Heart left ventricle (tissue), 16 donors: Measurements from ENCODE around the gene CCM2. TPM values are rescaled to one million over a fixed set of nuclear protein-coding genes. Genes with fewer than 3 reads are reported as not detected.
A peak's percentile ranks its signal among the peaks of the same experiment; 100 is the strongest.

Source experiments
- ATAC-seq, 4 donors: fragments of 200-7000 bp; cut with Tn5 transposase; one replicate each; pipeline ENCODE4 v1.9.1; 2020 to 2022; ENCODE audit warnings: moderate library complexity in 4 of 4, mild to moderate bottlenecking in 3 of 4, moderate number of reproducible peaks in 1 of 4
- DNase-seq, 5 donors: peaks; one replicate each; pipeline ENCODE4 v3.0.0-alpha.2; 2020
- H3K27ac ChIP-seq, 12 donors: fragments of 200-600 bp; sonication (generic) in 4 of 12; one replicate each; pipeline versions ENCODE4 v1.5.0 to v1.8.0; 2016 to 2022; ENCODE audit warnings: mild to moderate bottlenecking in 2 of 12
- H3K27me3 ChIP-seq, 9 donors: fragments of 200-600 bp; sonication (generic) in 2 of 9; one replicate each; pipeline versions ENCODE4 v1.5.1 to v1.8.0; 2016 to 2022; ENCODE audit warnings: mild to moderate bottlenecking in 3 of 9
- H3K36me3 ChIP-seq, 9 donors: fragments of 200-600 bp; sonication (generic) in 2 of 9; one replicate each; pipeline versions ENCODE4 v1.5.0 to v1.8.0; 2018 to 2022; ENCODE audit warnings: mild to moderate bottlenecking in 2 of 9
- H3K4me1 ChIP-seq, 12 donors: fragments of 200-600 bp; sonication (generic) in 4 of 12; one replicate each; pipeline versions ENCODE4 v1.5.0 to v1.8.0; 2016 to 2022; ENCODE audit warnings: mild to moderate bottlenecking in 3 of 12
- H3K4me3 ChIP-seq, 12 donors: fragments of 200-600 bp; sonication (generic) in 4 of 12; one replicate each; pipeline versions ENCODE4 v1.5.0 to v1.8.0; 2017 to 2022; ENCODE audit warnings: mild to moderate bottlenecking in 9 of 12, moderate library complexity in 4 of 12
- H3K9me3 ChIP-seq, 12 donors: fragments of 200-600 bp; sonication (generic) in 4 of 12; one replicate each; pipeline versions ENCODE4 v1.5.0 to v1.8.0; 2016 to 2022; ENCODE audit warnings: mild to moderate bottlenecking in 1 of 12
- CTCF ChIP-seq, 12 donors: fragments of 200-600 bp; sonication (generic) in 4 of 12; IDR thresholded peaks; one replicate each; pipeline versions ENCODE4 v1.5.0 to v1.8.0; 2018 to 2022; ENCODE audit warnings: antibody characterized with exemption in 12 of 12, mild to moderate bottlenecking in 5 of 12
- POLR2A ChIP-seq, 2 donors: fragments of 450-650 bp; IDR thresholded peaks; one replicate each; pipeline ENCODE4 v1.6.1; 2017; ENCODE audit warnings: antibody characterized with exemption in 2 of 2, mild to moderate bottlenecking in 2 of 2, moderate library complexity in 2 of 2
- WGBS, 4 donors: extraction: QIAGEN DNeasy Blood & Tissue Kit in 2 of 4; methylation state at CpG; one replicate each; pipeline versions ENCODE4 v1.1.5 to v1.1.7; 2013 to 2018; 5-methylcytosine and 5-hydroxymethylcytosine counted together
- intact Hi-C, 10 donors: fragments of 100-400 bp; cut with DNase I; formaldehyde crosslinking; loops; one replicate each; pipeline versions ENCODE4 v1.11.1 to v1.14.2; 2022
- polyA plus RNA-seq, 2 donors: library from polyadenylated mRNA; stranded (reverse); fragments of 200-250 nt; gene quantifications; one replicate each; pipeline ENCODE4 v1.2.3, GENCODE V29; 2013
- total RNA-seq, 9 donors: library from RNA; depleted of rRNA in 2 of 9; stranded (reverse); fragments of >200 nt in 2 of 9; fragmentation: NEBNext Ultra II Directional in 3 of 9; extraction: Animal tissue kit (Norgen Biotek cat#: 25700) in 3 of 9; gene quantifications; one replicate each; pipeline versions ENCODE4 v1.1.0 to v1.2.4, GENCODE V29; 2016 to 2023
- donor health status: ischemic (EF 13 %, LVEDD 7.1; RV severe dilation, severe dysfunction).
- donor health status: healthy with polysubstance abuse.
- donor health status: DM: no; HTN: yes; CAD: no.
- donor health status: DM: no; HTN: no; CAD: no.
- donor health status: ischemic (EF 25% LVEDD 6.9; RV normal size, moderate dysfunction).
- donor health status: ischemic (EF 25% LVEDD 5.7; RV mildly dilated, moderate dysfunction).
- donor health status: healthy.
- donor health status: DM: yes; HTN: yes; CAD: no.
- donor health status: ischemic (EF 35%, LVEDD 5.7; RV mildly dilated, moderate dysfunction).
- donor health status: nonischemic (EF 11% LVEDD 7.7; RV severe dilation, severe dysfunction).
- donor health status: DM: yes; HTN: yes; CAD: no.
- donor health status: PGD.
- donor health status: ischemic (EF 29% LVEDD 5.4; RV normal size, mild dysfunction).
- donor health status: nonischemic (EF 23%, LVEDD 6.1; RV moderate dilation, normal function).

CCM2 gene
- total and polyA plus RNA-seq, 11 donors = 24.7 to 68.2 (median 35.3) TPM

DNA sequence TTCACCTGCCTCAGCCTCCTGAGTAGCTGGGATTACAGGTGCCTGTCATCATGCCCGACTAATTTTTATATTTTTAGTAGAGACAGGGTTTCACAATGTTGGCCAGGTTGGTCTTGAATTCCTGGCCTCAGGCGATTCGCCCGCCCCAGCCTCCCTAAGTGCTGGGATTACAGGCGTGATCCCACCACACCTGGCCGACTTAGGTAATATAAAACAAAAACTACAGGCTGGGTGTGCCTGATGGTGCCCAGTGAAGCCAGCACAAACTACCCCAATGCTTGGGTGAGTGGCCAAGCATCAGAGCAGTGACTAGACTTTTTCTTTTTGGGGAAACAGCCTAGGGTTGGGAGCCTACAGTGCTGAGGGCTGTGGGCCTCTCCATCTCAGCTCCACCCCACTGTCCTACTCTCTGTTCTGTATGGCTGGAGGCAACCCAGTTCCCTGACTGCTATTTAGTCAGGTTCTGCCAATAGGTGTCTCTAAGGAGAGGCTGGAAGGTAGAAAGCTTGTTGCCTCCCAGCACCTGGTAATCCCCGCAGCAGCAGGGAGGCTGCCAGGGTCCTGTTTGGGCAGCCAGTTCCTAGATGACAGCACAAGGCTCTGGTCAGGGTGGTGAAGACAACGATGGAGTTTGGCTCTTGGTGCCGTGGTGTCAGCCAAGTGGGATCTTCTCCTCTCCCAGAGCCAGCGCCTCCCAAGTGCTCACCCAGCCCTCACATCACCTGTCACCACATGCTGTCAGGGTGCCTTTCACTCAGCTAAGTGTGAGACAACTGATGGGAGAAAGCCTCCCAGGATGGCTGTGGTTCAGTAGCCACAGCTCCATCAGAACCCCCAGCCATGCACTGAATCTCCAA lies 99.2 kb downstream of the CCM2 start:
- Histone ChIP-seq H3K4me3 (no peak overlapping the region), H3K4me1 (peaks cover 0 to 10% (median 0%) of the 10 kb centered on the region in 12 donors), H3K27me3 (no peaks in the 10 kb centered on the region), H3K9me3 (peaks cover 0 to 11% (median 0%) of the 10 kb centered on the region in 12 donors), H3K36me3 (peaks cover 4 to 69% (median 62%) of the 10 kb centered on the region in 9 donors), H3K27ac (no peak overlapping the region)
- TF ChIP-seq POLR2A (IDR thresholded peaks at IDR 0.05) (no peak), CTCF (IDR thresholded peaks at IDR 0.05) (no peak)
- WGBS, 4 donors = 73 to 85% (median 81%) methylated on average over 9 to 10 of the region's 10 CpGs
- intact Hi-C loops = no loop called here
- DNase-seq (no peak), ATAC-seq (peak in 3 of 4 donors; percentile 8 to 36 (median 11))

DNA sequence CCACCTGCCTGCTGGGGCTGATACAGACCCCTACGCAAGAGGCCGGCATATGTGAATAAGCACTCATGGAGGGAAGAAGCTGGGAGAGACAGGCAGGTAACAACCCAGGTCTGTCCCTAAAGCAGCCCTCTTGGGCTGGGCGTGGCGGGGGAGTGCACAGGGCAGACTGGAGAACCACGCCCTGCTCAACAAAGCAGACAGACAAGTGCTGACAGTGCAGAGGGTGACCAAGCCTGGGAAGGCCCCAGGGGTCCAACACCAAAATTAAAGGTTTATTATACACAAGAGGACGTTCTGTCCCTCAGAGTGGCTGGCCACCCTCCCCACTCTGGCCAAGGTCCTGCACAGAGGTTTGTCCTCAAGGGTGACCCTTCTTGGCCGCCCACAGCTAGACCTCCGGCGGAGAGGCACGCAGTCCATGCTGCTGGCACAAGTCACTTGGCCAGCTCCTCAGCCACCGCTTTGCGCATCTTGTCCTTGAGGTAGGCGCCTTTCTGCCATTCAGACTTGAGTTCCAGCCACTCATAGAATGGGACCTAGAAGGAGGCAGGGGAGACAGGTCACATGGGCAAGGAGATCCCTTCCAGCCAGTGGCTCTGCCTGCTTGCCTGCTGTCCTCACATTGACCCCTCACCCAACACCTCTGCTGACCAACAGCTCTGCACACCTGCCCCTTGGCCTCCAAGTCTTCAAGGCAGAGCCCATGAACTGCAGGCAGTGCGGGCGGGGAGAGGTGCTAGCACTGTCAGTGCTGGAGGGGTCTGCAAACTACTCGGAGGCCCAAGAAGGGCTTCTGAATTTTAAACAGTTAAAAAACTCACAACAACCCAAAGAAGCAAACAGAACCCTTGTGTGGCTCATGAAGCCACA lies 100.1 kb downstream of the CCM2 start:
- intact Hi-C loops = no loop called here
- no peaks in the 10 kb centered on the region for H3K27me3 ChIP-seq
- DNase-seq (no peak), ATAC-seq (peak in 1 of 4 donors; percentile 11)
- H3K9me3 ChIP-seq = peaks cover 0 to 2% (median 0%) of the 10 kb centered on the region in 12 donors
- peaks cover 0 to 20% (median 0%) of the 10 kb centered on the region in 12 donors for H3K4me1 ChIP-seq
- no peak for TF ChIP-seq POLR2A (IDR thresholded peaks at IDR 0.05)
- TF ChIP-seq CTCF (IDR thresholded peaks at IDR 0.05) = no peak
- 92 to 97% (median 94%) methylated on average over 11 to 16 of the region's 16 CpGs for WGBS, 4 donors
- no peak overlapping the region for H3K27ac ChIP-seq
- H3K4me3 ChIP-seq = no peak overlapping the region
- H3K36me3 ChIP-seq = peaks cover 8 to 78% (median 71%) of the 10 kb centered on the region in 9 donors

DNA sequence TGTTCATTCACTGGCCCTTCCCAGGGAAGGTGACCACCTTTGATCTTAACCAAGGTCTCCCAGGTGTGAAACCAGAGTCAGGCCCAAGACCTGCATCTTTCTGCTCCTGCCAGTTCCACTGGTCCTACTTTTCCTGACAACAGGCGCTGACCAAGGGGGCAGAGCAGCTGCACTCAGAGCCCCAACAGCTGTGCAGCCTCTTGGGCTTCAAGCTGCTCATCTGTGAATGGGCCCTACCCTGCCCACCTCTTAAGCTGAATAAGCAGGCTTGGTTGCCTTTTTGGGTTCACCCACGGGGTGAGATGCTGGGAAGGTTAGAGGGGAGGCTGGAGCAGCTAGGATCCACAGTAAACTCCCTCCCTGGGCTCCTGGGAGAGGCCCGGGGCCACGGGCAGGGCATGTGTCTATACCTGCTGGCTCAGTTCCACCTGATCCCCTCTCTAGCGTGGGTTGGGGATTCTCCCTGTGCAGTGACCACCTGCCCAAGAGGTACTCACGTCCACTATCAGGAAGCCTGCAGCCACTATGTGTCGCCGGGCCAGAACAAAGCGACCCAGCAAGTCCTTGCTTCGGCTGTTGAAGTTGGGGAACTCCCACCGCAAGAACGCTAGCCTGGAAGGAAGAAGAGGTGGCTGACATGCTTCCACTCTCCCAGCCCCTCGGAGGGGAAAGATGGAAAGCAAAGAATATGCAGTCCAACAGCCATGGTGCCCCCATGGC lies 100.9 kb downstream of the CCM2 start:
- intact Hi-C loops = no loop called here
- DNase-seq = no peak

More for the DNA sequence above, 100.9 kb downstream of the CCM2 start:
- ATAC-seq = no peak
- Histone ChIP-seq H3K4me3 (no peak overlapping the region), H3K27me3 (no peaks in the 10 kb centered on the region), H3K36me3 (peaks cover 8 to 86% (median 79%) of the 10 kb centered on the region in 9 donors), H3K4me1 (peaks cover 0 to 27% (median 5%) of the 10 kb centered on the region in 12 donors), H3K9me3 (no peaks in the 10 kb centered on the region), H3K27ac (no peak overlapping the region)
- 89 to 96% (median 93%) methylated on average over 8 to 13 of the region's 13 CpGs for WGBS, 4 donors
- TF ChIP-seq CTCF (IDR thresholded peaks at IDR 0.05) (no peak), POLR2A (IDR thresholded peaks at IDR 0.05) (no peak)
